OCI-LY3 (cell line): Measurements from ENCODE around the gene CTNNA3.

ENCODE experiments used
- H2AFZ ChIP-seq: fragments of 200-600, 300-600 bp; shearing (Covaris generic); 2 replicates; pipeline ENCODE4 v1.6.0; 2014; ENCODE audit warnings: antibody characterized with exemption, low read depth, low read length
- H3K27ac ChIP-seq: fragments of 200-600, 300-600 bp; sonication (generic); 2 replicates; pipeline ENCODE4 v1.5.1; 2014; ENCODE audit warnings: mild to moderate bottlenecking, low read length, moderate library complexity, mixed read lengths
- H3K27me3 ChIP-seq: fragments of 200-600, 300-600 bp; sonication (generic); 2 replicates; pipeline ENCODE4 v1.6.1; 2014; ENCODE audit warnings: low read depth, low read length, mixed read lengths
- H3K36me3 ChIP-seq: fragments of 200-600, 300-600 bp; sonication (generic); replicated peaks from 2 replicates; pipeline ENCODE3; 2014; ENCODE audit warnings: low read depth, low read length, mixed read lengths
- H3K4me1 ChIP-seq: fragments of 300-600, 200-600 bp; sonication (generic); 2 replicates; pipeline ENCODE4 v1.6.1; 2014; ENCODE audit warnings: low read length, mixed read lengths
- H3K4me2 ChIP-seq: fragments of 200-600, 300-600 bp; sonication (generic); 2 replicates; pipeline ENCODE4 v1.6.1; 2014; ENCODE audit warnings: low read length, mixed read lengths
- H3K4me3 ChIP-seq: fragments of 300-600, 200-600 bp; sonication (generic); 2 replicates; pipeline ENCODE4 v1.5.1; 2014; ENCODE audit warnings: antibody characterized with exemption, mild to moderate bottlenecking, low read length, moderate library complexity
- H3K79me2 ChIP-seq: fragments of 300-600, 200-600 bp; shearing (Covaris generic); 2 replicates; pipeline ENCODE4 v1.6.1; 2014; ENCODE audit warnings: mild to moderate bottlenecking, low read length, mixed read lengths
- H3K9ac ChIP-seq: fragments of 300-600, 200-600 bp; shearing (Covaris generic); 2 replicates; pipeline ENCODE4 v1.6.0; 2014; ENCODE audit warnings: mild to moderate bottlenecking, low read length, moderate library complexity
- H3K9me3 ChIP-seq: fragments of 200-600, 300-600 bp; shearing (Covaris generic); 2 replicates; pipeline ENCODE4 v1.6.1; 2014; ENCODE audit warnings: low read length, mixed read lengths; ENCODE audit not compliant: insufficient read depth
- H4K20me1 ChIP-seq: fragments of 200-600, 300-600 bp; sonication (generic); 2 replicates; pipeline ENCODE4 v1.6.1; 2016; ENCODE audit warnings: low read length, mixed read lengths; ENCODE audit not compliant: insufficient read depth
- CTCF ChIP-seq: fragments of 200-600, 300-600 bp; sonication (generic); IDR thresholded peaks from 2 replicates; pipeline ENCODE4 v1.5.1; 2014; ENCODE audit warnings: antibody characterized with exemption, low read length, low read depth
- EZH2phosphoT487 ChIP-seq: fragments of 200-600 bp; shearing (Covaris generic); IDR thresholded peaks from 2 replicates; pipeline ENCODE4 v1.6.1; 2018; ENCODE audit warnings: antibody characterized with exemption, mixed run types, low read depth

Gene CTNNA3

GRCh38 chr10:67022099-67022498 lies 673.9 kb downstream of the CTNNA3 start:
- no peaks in the 10 kb centered on the region for H3K4me1 ChIP-seq
- no peak overlapping the region for H3K4me3 ChIP-seq
- H3K4me2 ChIP-seq, result no peak overlapping the region
- H3K27ac ChIP-seq, result no peak overlapping the region
- H3K9ac ChIP-seq, result no peak overlapping the region
- no peaks in the 10 kb centered on the region for H3K27me3 ChIP-seq
- no peak overlapping the region for H2AFZ ChIP-seq
- H3K36me3 ChIP-seq, result no peaks in the 10 kb centered on the region
- no peak for TF ChIP-seq CTCF
- TF ChIP-seq EZH2phosphoT487, result no peak
- no peaks in the 10 kb centered on the region for H3K9me3 ChIP-seq
- H3K79me2 ChIP-seq, result no peaks in the 10 kb centered on the region
- no peaks in the 10 kb centered on the region for H4K20me1 ChIP-seq

- Histone ChIP-seq H2AFZ (no peak overlapping the region), H3K27me3 (no peaks in the 10 kb centered on the region), H3K79me2 (no peaks in the 10 kb centered on the region), H4K20me1 (no peaks in the 10 kb centered on the region), H3K9me3 (no peaks in the 10 kb centered on the region), H3K9ac (no peak overlapping the region), H3K27ac (no peak overlapping the region), H3K4me2 (no peak overlapping the region), H3K36me3 (no peaks in the 10 kb centered on the region), H3K4me1 (peaks cover 21% of the 10 kb centered on the region), H3K4me3 (no peak overlapping the region)
- no peak for TF ChIP-seq CTCF
- no peak for TF ChIP-seq EZH2phosphoT487
Observed at GRCh38 chr10:67017218-67017617, 678.8 kb downstream of the CTNNA3 start.

GRCh38 chr10:67015225-67015624 lies 680.8 kb downstream of the CTNNA3 start:
- H3K4me2 ChIP-seq, result peak overlapping the region; percentile 36
- H3K36me3 ChIP-seq, result no peaks in the 10 kb centered on the region
- no peak overlapping the region for H3K9ac ChIP-seq
- H2AFZ ChIP-seq, result no peak overlapping the region
- peaks cover 28% of the 10 kb centered on the region for H3K4me1 ChIP-seq
- no peaks in the 10 kb centered on the region for H4K20me1 ChIP-seq
- H3K4me3 ChIP-seq, result no peak overlapping the region
- no peaks in the 10 kb centered on the region for H3K27me3 ChIP-seq
- no peaks in the 10 kb centered on the region for H3K79me2 ChIP-seq
- no peak overlapping the region for H3K27ac ChIP-seq
- H3K9me3 ChIP-seq, result no peaks in the 10 kb centered on the region
- TF ChIP-seq EZH2phosphoT487, result no peak
- no peak for TF ChIP-seq CTCF

- Histone ChIP-seq H3K79me2 (no peaks in the 10 kb centered on the region), H3K27ac (no peak overlapping the region), H3K36me3 (no peaks in the 10 kb centered on the region), H3K4me1 (peaks cover 28% of the 10 kb centered on the region), H3K9ac (no peak overlapping the region), H3K4me3 (no peak overlapping the region), H2AFZ (no peak overlapping the region), H3K27me3 (no peaks in the 10 kb centered on the region), H4K20me1 (no peaks in the 10 kb centered on the region), H3K4me2 (0 out of 2 replicates have a peak overlapping the region, but pooled peaks have one; percentile 24), H3K9me3 (no peaks in the 10 kb centered on the region)
- TF ChIP-seq EZH2phosphoT487, result no peak
- TF ChIP-seq CTCF, result no peak
Observed at GRCh38 chr10:67011981-67012380, 684.0 kb downstream of the CTNNA3 start.
